Right lobe of liver (tissue), 4 donors: ENCODE results near the gene OTUD5.
"Not testable (repeated sequence)": the region's sequence is repeated elsewhere in the genome, so short reads cannot be mapped to it uniquely, and the experiment has no call there.

Experiments used
- CTCF ChIP-seq, 4 donors: fragments of 200-600 bp in 3 of 4; fragments of 450-650 bp in 1 of 4; IDR thresholded peaks; one replicate each; pipeline versions ENCODE4 v1.5.1 to v1.8.0; 2016 to 2022; ENCODE audit warnings: antibody characterized with exemption in 4 of 4, mild to moderate bottlenecking in 2 of 4
- POLR2A ChIP-seq: fragments of 450-650 bp; IDR thresholded peaks from one replicate; pipeline ENCODE4 v1.6.1; 2017; ENCODE audit warnings: antibody characterized with exemption, mild to moderate bottlenecking
- donor health status: DM: no; HTN: no; CAD: no.
- donor health status: DM: no; HTN: no; CAD: no.
- donor health status: DM: no; HTN: yes; CAD: no.

GRCh38 chrX:48886586-48886985 is 70.8 kb downstream of the OTUD5 start:
- TF ChIP-seq CTCF (IDR thresholded peaks at IDR 0.05); POLR2A: not testable (repeated sequence)
